ENCODE data around the gene C20orf96. TPM values are rescaled to one million over a fixed set of nuclear protein-coding genes. Genes with fewer than 3 reads are reported as not detected.

Gene C20orf96
- total and polyA plus RNA-seq, 2 donors (not counting 1 experiment from before 2014, with no cell fraction given), result 4.7 to 7.5 TPM

- Mint-ChIP-seq H3K27me3 (no peaks in the 10 kb centered on the region), H3K4me1 (peaks cover 4% of the 10 kb centered on the region), H3K9me3 (ENCODE audit: insufficient read depth) (no peaks in the 10 kb centered on the region), H3K4me3 (no peak overlapping the region), H3K27ac (peak overlapping the region; percentile 37)
- H3K9ac ChIP-seq (ENCODE audit: low read length), result no peak overlapping the region
- 73% methylated on average over 2 of the region's 3 CpGs for WGBS (ENCODE audit: insufficient coverage)
- H3K9me3 ChIP-seq (ENCODE audit: control extremely low read depth in 1 of 3, control insufficient read depth in 2 of 3, insufficient read depth in 1 of 3, low read length in 2 of 3), result no peaks in the 10 kb centered on the region
- intact Hi-C loops (cut with micrococcal nuclease), result no loop called here
- no peak overlapping the region for H2AFZ ChIP-seq (ENCODE audit: insufficient read depth, low read depth, low read length, poor library complexity, severe bottlenecking)
- DNase-seq (no peak), ATAC-seq (ENCODE audit: low read depth) (no peak)
- ChIA-PET CTCF (interaction anchor here (1.2 kb wide), 1 partner anchor 11 kb away, joined by 4 read pairs; no protein-coding TSS in a partner anchor), POLR2A (no interaction called here)
- no peak for TF ChIP-seq EZH2 (IDR thresholded peaks at IDR 0.05; ENCODE audit: borderline replicate concordance, insufficient read depth, low read depth, low read length, poor library complexity, severe bottlenecking)
- TF ChIP-seq CTCF (IDR thresholded peaks at IDR 0.05), result no peak
- H3K27me3 ChIP-seq (replicated peaks in 1 of 4; ENCODE audit: control extremely low read depth in 1 of 4, control insufficient read depth in 3 of 4, insufficient read depth in 4 of 4, low read length in 3 of 4), result no peaks in the 10 kb centered on the region
- no peak overlapping the region for H3K4me2 ChIP-seq (replicated peaks; ENCODE audit: low read depth, low read length, poor library complexity, severe bottlenecking)
- H3K4me3 ChIP-seq (ENCODE audit: control extremely low read depth in 1 of 5, extremely low read depth in 1 of 5, insufficient read depth in 1 of 5, low read depth in 2 of 5, low read length in 4 of 5), result no peak overlapping the region
- H3K36me3 ChIP-seq (replicated peaks in 1 of 2; ENCODE audit: control extremely low read depth in 1 of 2, control insufficient read depth in 1 of 2, extremely low read depth in 1 of 2, insufficient read depth in 2 of 2, low read length in 1 of 2), result peaks cover 0 to 13% of the 10 kb centered on the region in 2 experiments
- H3K79me2 ChIP-seq (ENCODE audit: control insufficient read depth, insufficient read depth, low read length), result no peaks in the 10 kb centered on the region
- no peak overlapping the region for H3K27ac ChIP-seq (ENCODE audit: low read length in 2 of 2)
- no peaks in the 10 kb centered on the region for H4K20me1 ChIP-seq (ENCODE audit: control insufficient read depth, insufficient read depth, low read length, poor library complexity, severe bottlenecking)
- H3K4me1 ChIP-seq (ENCODE audit: control insufficient read depth in 2 of 2, insufficient read depth in 2 of 2, low read length in 2 of 2), result no peaks in the 10 kb centered on the region
These were observed 13.1 kb downstream of the C20orf96 start for GRCh38 chr20:277496-277781.

GRCh38 chr20:276620-277495, 13.7 kb downstream of the C20orf96 start:
- no peaks in the 10 kb centered on the region for H3K9me3 Mint-ChIP-seq (ENCODE audit: insufficient read depth)
- no peaks in the 10 kb centered on the region for H3K4me1 ChIP-seq (ENCODE audit: control insufficient read depth in 2 of 2, insufficient read depth in 2 of 2, low read length in 2 of 2)
- no peak for TF ChIP-seq CTCF (IDR thresholded peaks at IDR 0.05)
- no peak overlapping the region for H2AFZ ChIP-seq (ENCODE audit: insufficient read depth, low read depth, low read length, poor library complexity, severe bottlenecking)
- DNase-seq (no peak), ATAC-seq (ENCODE audit: low read depth) (no peak)
- no peak overlapping the region for H3K4me2 ChIP-seq (replicated peaks; ENCODE audit: low read depth, low read length, poor library complexity, severe bottlenecking)
- peaks cover 0 to 13% of the 10 kb centered on the region in 2 experiments for H3K36me3 ChIP-seq (replicated peaks in 1 of 2; ENCODE audit: control extremely low read depth in 1 of 2, control insufficient read depth in 1 of 2, extremely low read depth in 1 of 2, insufficient read depth in 2 of 2, low read length in 1 of 2)
- no peaks in the 10 kb centered on the region for H3K9me3 ChIP-seq (ENCODE audit: control extremely low read depth in 1 of 3, control insufficient read depth in 2 of 3, insufficient read depth in 1 of 3, low read length in 2 of 3)
- H3K79me2 ChIP-seq (ENCODE audit: control insufficient read depth, insufficient read depth, low read length), result no peaks in the 10 kb centered on the region
- intact Hi-C loops (cut with micrococcal nuclease), result no loop called here
- H3K4me3 Mint-ChIP-seq, result no peak overlapping the region
- 93% methylated on average over 9 of the region's 12 CpGs for WGBS (ENCODE audit: insufficient coverage)
- H3K27me3 Mint-ChIP-seq, result no peaks in the 10 kb centered on the region
- no peak overlapping the region for H3K27ac ChIP-seq (ENCODE audit: low read length in 2 of 2)
- H3K9ac ChIP-seq (ENCODE audit: low read length), result no peak overlapping the region
- CTCF ChIA-PET, result no interaction called here
- peaks cover 4% of the 10 kb centered on the region for H3K4me1 Mint-ChIP-seq
- H4K20me1 ChIP-seq (ENCODE audit: control insufficient read depth, insufficient read depth, low read length, poor library complexity, severe bottlenecking), result no peaks in the 10 kb centered on the region
- POLR2A ChIA-PET, result no interaction called here
- H3K27ac Mint-ChIP-seq, result no peak overlapping the region
- H3K4me3 ChIP-seq (ENCODE audit: control extremely low read depth in 1 of 5, extremely low read depth in 1 of 5, insufficient read depth in 1 of 5, low read depth in 2 of 5, low read length in 4 of 5), result no peak overlapping the region
- H3K27me3 ChIP-seq (replicated peaks in 1 of 4; ENCODE audit: control extremely low read depth in 1 of 4, control insufficient read depth in 3 of 4, insufficient read depth in 4 of 4, low read length in 3 of 4), result no peaks in the 10 kb centered on the region
